H9 (cell line): ENCODE data around the gene RNPEPL1. TPM values are rescaled to one million over a fixed set of nuclear protein-coding genes. Genes with fewer than 3 reads are reported as not detected.

Source experiments
- DNase-seq: peaks from one replicate; pipeline ENCODE4 v3.0.0-alpha.2; 2017
- H2AFZ ChIP-seq: one replicate; pipeline ENCODE4 v1.6.1; 2013; ENCODE audit warnings: mild to moderate bottlenecking, low read length, control low read depth, moderate library complexity
- H2AK5ac ChIP-seq: 2 replicates; pipeline ENCODE4 v1.6.1; 2013; ENCODE audit warnings: low read length, control low read depth, mixed read lengths; ENCODE audit not compliant: insufficient read length
- H2BK120ac ChIP-seq: one replicate; pipeline ENCODE4 v1.6.1; 2013; ENCODE audit warnings: low read depth, mild to moderate bottlenecking, low read length, control low read depth, inconsistent platforms; ENCODE audit not compliant: poor library complexity, severe bottlenecking
- H2BK12ac ChIP-seq: 2 replicates; pipeline ENCODE4 v1.6.1; 2013; ENCODE audit warnings: low read length, control low read depth, mixed read lengths, low read depth; ENCODE audit not compliant: insufficient read length
- H2BK15ac ChIP-seq: 2 replicates; pipeline ENCODE4 v1.6.1; 2013; ENCODE audit warnings: low read depth, low read length, control low read depth
- H2BK20ac ChIP-seq: one replicate; pipeline ENCODE4 v1.6.1; 2013; ENCODE audit warnings: low read depth, mild to moderate bottlenecking, low read length, control low read depth, inconsistent platforms; ENCODE audit not compliant: poor library complexity, severe bottlenecking
- H2BK5ac ChIP-seq: 2 replicates; pipeline ENCODE4 v1.6.1; 2013; ENCODE audit warnings: low read length, control low read depth, mixed read lengths; ENCODE audit not compliant: insufficient read length
- H3K14ac ChIP-seq: 2 replicates; pipeline ENCODE4 v1.6.1; 2013; ENCODE audit warnings: low read length, control low read depth; ENCODE audit not compliant: insufficient read depth
- H3K18ac ChIP-seq: 2 replicates; pipeline ENCODE4 v1.6.1; 2013; ENCODE audit warnings: low read depth, mild to moderate bottlenecking, mixed read lengths, low read length, control low read depth; ENCODE audit not compliant: insufficient read length
- H3K23ac ChIP-seq: 2 replicates; pipeline ENCODE4 v1.6.1; 2013; ENCODE audit warnings: low read length, control low read depth, mixed read lengths, low read depth; ENCODE audit not compliant: insufficient read length
- H3K23me2 ChIP-seq: 2 replicates; pipeline ENCODE4 v1.6.1; 2013; ENCODE audit warnings: low read depth, mild to moderate bottlenecking, mixed read lengths, low read length, control low read depth; ENCODE audit not compliant: insufficient read length, poor library complexity, severe bottlenecking
- H3K27ac ChIP-seq: 2 replicates; pipeline ENCODE4 v1.5.1; 2013; ENCODE audit warnings: low read length, control low read depth, mixed read lengths, low read depth; ENCODE audit not compliant: insufficient read length
- H3K27me3 ChIP-seq: 2 replicates; pipeline ENCODE4 v1.6.1; 2013; ENCODE audit warnings: low read length, control low read depth, inconsistent platforms; ENCODE audit not compliant: insufficient read depth
- H3K4ac ChIP-seq: 2 replicates; pipeline ENCODE4 v1.6.1; 2013; ENCODE audit warnings: low read depth, mild to moderate bottlenecking, control low read depth, inconsistent platforms, low read length, moderate library complexity
- H3K4me1 ChIP-seq: 2 replicates; pipeline ENCODE4 v1.6.1; 2013; ENCODE audit warnings: low read length, control low read depth, inconsistent platforms; ENCODE audit not compliant: insufficient read depth
- H3K4me2 ChIP-seq: 2 replicates; pipeline ENCODE4 v1.6.1; 2013; ENCODE audit warnings: low read length, control low read depth, mixed read lengths; ENCODE audit not compliant: insufficient read length, insufficient read depth
- H3K56ac ChIP-seq: 2 replicates; pipeline ENCODE4 v1.6.1; 2013; ENCODE audit warnings: low read depth, mild to moderate bottlenecking, mixed read lengths, low read length, control low read depth; ENCODE audit not compliant: insufficient read length
- H3K79me1 ChIP-seq: 2 replicates; pipeline ENCODE4 v1.6.1; 2013; ENCODE audit warnings: low read depth, mild to moderate bottlenecking, moderate library complexity, low read length, control low read depth, inconsistent platforms; ENCODE audit not compliant: insufficient read depth, poor library complexity, severe bottlenecking
- H3K79me2 ChIP-seq: 2 replicates; pipeline ENCODE4 v1.6.1; 2013; ENCODE audit warnings: low read length, control low read depth, inconsistent platforms; ENCODE audit not compliant: insufficient read depth
- H3K9ac ChIP-seq: 2 replicates; pipeline ENCODE4 v1.6.1; 2013; ENCODE audit warnings: low read length, control low read depth, mixed read lengths; ENCODE audit not compliant: insufficient read length; ENCODE audit errors: extremely low read depth
- H3K9me3 ChIP-seq: one replicate; pipeline ENCODE4 v1.6.1; 2013; ENCODE audit warnings: low read depth, low read length, inconsistent platforms; ENCODE audit not compliant: control insufficient read depth
- H3T11ph ChIP-seq: one replicate; pipeline ENCODE4 v1.6.1; 2013; ENCODE audit warnings: mild to moderate bottlenecking, low read length, control low read depth, inconsistent platforms
- H4K20me1 ChIP-seq: one replicate; pipeline ENCODE4 v1.6.1; 2013; ENCODE audit not compliant: control insufficient read depth, insufficient read length, insufficient read depth
- H4K5ac ChIP-seq: 2 replicates; pipeline ENCODE4 v1.6.1; 2013; ENCODE audit warnings: low read depth, mild to moderate bottlenecking, mixed read lengths, low read length, control low read depth; ENCODE audit not compliant: insufficient read length
- H4K8ac ChIP-seq: replicated peaks from 2 replicates; pipeline ENCODE4 v1.6.1; 2013; ENCODE audit warnings: low read length, control low read depth, mixed read lengths, low read depth; ENCODE audit not compliant: insufficient read length
- H4K91ac ChIP-seq: 2 replicates; pipeline ENCODE4 v1.6.1; 2013; ENCODE audit warnings: low read depth, mild to moderate bottlenecking, moderate library complexity, mixed read lengths, low read length, control low read depth; ENCODE audit not compliant: insufficient read length
- H3K27ac Mint-ChIP-seq, 3 experiments: 2 replicates in 2 of 3; 3 replicates in 1 of 3; pipeline ENCODE4 v1.8.0; 2020 to 2021; ENCODE audit warnings: mixed read lengths in 3 of 3, mild to moderate bottlenecking in 1 of 3, moderate library complexity in 1 of 3
- H3K27me3 Mint-ChIP-seq: 2 replicates; pipeline ENCODE4 v1.8.0; 2021; ENCODE audit warnings: low read depth, mild to moderate bottlenecking, moderate library complexity, mixed read lengths
- H3K36me3 Mint-ChIP-seq, 3 experiments: 2 replicates in 2 of 3; 3 replicates in 1 of 3; pipeline ENCODE4 v1.8.0; 2020 to 2021; ENCODE audit warnings: low read depth in 3 of 3, mixed read lengths in 3 of 3; ENCODE audit not compliant: insufficient read depth in 1 of 3
- H3K4me1 Mint-ChIP-seq, 2 experiments: 2 replicates each; pipeline ENCODE4 v1.8.0; 2020; ENCODE audit warnings: mixed read lengths in 2 of 2
- H3K4me3 Mint-ChIP-seq, 2 experiments: 2 replicates in 1 of 2; 3 replicates in 1 of 2; pipeline ENCODE4 v1.8.0; 2020 to 2021; ENCODE audit warnings: mild to moderate bottlenecking in 2 of 2, mixed read lengths in 2 of 2, moderate library complexity in 1 of 2
- H3K9me3 Mint-ChIP-seq, 2 experiments: 2 replicates in 1 of 2; 3 replicates in 1 of 2; pipeline ENCODE4 v1.8.0; 2020; ENCODE audit warnings: mild to moderate bottlenecking in 2 of 2, mixed read lengths in 2 of 2, moderate library complexity in 1 of 2
- WGBS: extraction: QIAGEN DNeasy Blood & Tissue Kit; methylation state at CpG from one replicate; pipeline ENCODE4 v1.1.7; 2013; ENCODE audit warnings: missing lambda C conversion rate, low lambda C conversion rate, mixed read lengths; ENCODE audit not compliant: insufficient read length; ENCODE audit errors: extremely low coverage; 5-methylcytosine and 5-hydroxymethylcytosine counted together
- total RNA-seq: library from RNA; stranded (reverse); gene quantifications from 2 replicates; pipeline ENCODE4 v1.2.1, GENCODE V29; 2021
- TF ChIP-seq, protein P1 (sequence below): fragments of 200-600 bp; sonication (generic); conservative IDR thresholded peaks from 3 replicates; pipeline ENCODE4 v1.8.0; 2021; ENCODE audit warnings: antibody characterized with exemption, mild to moderate bottlenecking

The RNPEPL1 gene
- total RNA-seq, 1 experiment from 2014 or later, result 22.5 TPM

GRCh38 chr2:240555541-240556250 is 12.6 kb upstream of the RNPEPL1 start:
- peaks cover 17 to 19% (median 19%) of the 10 kb centered on the region in 3 experiments for H3K36me3 Mint-ChIP-seq
- TF ChIP-seq, protein P1, sequence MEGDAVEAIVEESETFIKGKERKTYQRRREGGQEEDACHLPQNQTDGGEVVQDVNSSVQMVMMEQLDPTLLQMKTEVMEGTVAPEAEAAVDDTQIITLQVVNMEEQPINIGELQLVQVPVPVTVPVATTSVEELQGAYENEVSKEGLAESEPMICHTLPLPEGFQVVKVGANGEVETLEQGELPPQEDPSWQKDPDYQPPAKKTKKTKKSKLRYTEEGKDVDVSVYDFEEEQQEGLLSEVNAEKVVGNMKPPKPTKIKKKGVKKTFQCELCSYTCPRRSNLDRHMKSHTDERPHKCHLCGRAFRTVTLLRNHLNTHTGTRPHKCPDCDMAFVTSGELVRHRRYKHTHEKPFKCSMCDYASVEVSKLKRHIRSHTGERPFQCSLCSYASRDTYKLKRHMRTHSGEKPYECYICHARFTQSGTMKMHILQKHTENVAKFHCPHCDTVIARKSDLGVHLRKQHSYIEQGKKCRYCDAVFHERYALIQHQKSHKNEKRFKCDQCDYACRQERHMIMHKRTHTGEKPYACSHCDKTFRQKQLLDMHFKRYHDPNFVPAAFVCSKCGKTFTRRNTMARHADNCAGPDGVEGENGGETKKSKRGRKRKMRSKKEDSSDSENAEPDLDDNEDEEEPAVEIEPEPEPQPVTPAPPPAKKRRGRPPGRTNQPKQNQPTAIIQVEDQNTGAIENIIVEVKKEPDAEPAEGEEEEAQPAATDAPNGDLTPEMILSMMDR, result no peak
- H3K9me3 Mint-ChIP-seq, result peaks cover 13 to 15% of the 10 kb centered on the region in 2 experiments
- Histone ChIP-seq H3K4ac (no peak overlapping the region), H3K79me1 (no peaks in the 10 kb centered on the region), H3K23me2 (peaks cover 3% of the 10 kb centered on the region), H2BK12ac (no peak overlapping the region), H2BK5ac (no peak overlapping the region), H3K4me1 (no peaks in the 10 kb centered on the region), H3K4me2 (no peak overlapping the region), H4K91ac (no peak overlapping the region), H2AK5ac (no peak overlapping the region), H3K79me2 (no peaks in the 10 kb centered on the region), H4K8ac (no peak overlapping the region), H3K9ac (no peak overlapping the region), H3K23ac (no peak overlapping the region), H3K14ac (no peak overlapping the region), H4K5ac (no peak overlapping the region), H3T11ph (no peak overlapping the region), H3K27me3 (peaks cover 5% of the 10 kb centered on the region; the same call in 1 of the 2 replicates), H4K20me1 (no peaks in the 10 kb centered on the region), H2BK120ac (no peak overlapping the region), H3K27ac (no peak overlapping the region), H3K18ac (no peak overlapping the region), H3K9me3 (peaks cover 11% of the 10 kb centered on the region), H2BK20ac (no peak overlapping the region), H3K56ac (no peak overlapping the region), H2AFZ (no peak overlapping the region), H2BK15ac (no peak overlapping the region)
- H3K4me3 Mint-ChIP-seq, result no peak overlapping the region
- DNase-seq, result no peak
- H3K27ac Mint-ChIP-seq, result no peak overlapping the region
- H3K27me3 Mint-ChIP-seq, result peaks cover 21% of the 10 kb centered on the region
- peaks cover 12 to 16% of the 10 kb centered on the region in 2 experiments for H3K4me1 Mint-ChIP-seq
- no CpG with 5 or more reads among the region's 16 CpGs for WGBS
